HCT116 (cell line): ENCODE measurements around the gene DPYD. TPM values are rescaled to one million over a fixed set of nuclear protein-coding genes. Genes with fewer than 3 reads are reported as not detected.

Source experiments
- ATAC-seq: fragments of 200-7000 bp; cut with Tn5 transposase; 2 replicates; pipeline ENCODE4 v1.9.1; 2020; ENCODE audit warnings: mild to moderate bottlenecking, moderate library complexity
- BruUV-seq: library from RNA; stranded (reverse); fragments of 400-500 nt; replicated peaks from 2 replicates; lab custom pipeline; 2021; lab: Mats Ljungman, UMichigan
- CTCF ChIA-PET: fragments of 300-600 bp; sonication (Branson Sonifier 250); formaldehyde crosslinking; loops from one replicate; lab custom pipeline; 2021; ENCODE audit warnings: antibody characterized with exemption; lab: Charles Lee
- POLR2A ChIA-PET: fragments of 300-600, 350-600 bp; sonication (Branson Sonifier 250); formaldehyde crosslinking; loops from one replicate; lab custom pipeline; 2021; ENCODE audit warnings: antibody characterized with exemption; lab: Charles Lee
- RAD21 ChIA-PET, 2 experiments: fragments of 300-600 bp; sonication (Branson Sonifier 250); formaldehyde crosslinking; loops; one replicate each; lab custom pipeline; 2023; ENCODE audit warnings: low total read pairs in 2 of 2; ENCODE audit not compliant: uncharacterized antibody in 2 of 2, unreplicated experiment in 2 of 2, low non-redundant PET in 1 of 2; lab: Charles Lee
- DNase-seq: peaks from one replicate; pipeline ENCODE4 v3.0.0-alpha.2; 2010; ENCODE audit warnings: low read depth, low spot score
- H2AFZ ChIP-seq: fragments of 200-600 bp; shearing (Covaris generic), sonication (generic); 2 replicates; pipeline ENCODE4 v1.6.1; 2017; ENCODE audit warnings: low read depth, mixed run types, mixed read lengths, antibody characterized with exemption, low read length; ENCODE audit not compliant: poor library complexity, severe bottlenecking
- H3K27ac ChIP-seq: 2 replicates; pipeline ENCODE4 v1.5.1; 2012; ENCODE audit warnings: low read depth, low read length
- H3K27me3 ChIP-seq: fragments of 200-600 bp; sonication (generic); 2 replicates; pipeline ENCODE4 v1.6.1; 2016; ENCODE audit warnings: mixed run types, low read length, mixed read lengths; ENCODE audit not compliant: insufficient read depth
- H3K36me3 ChIP-seq, 2 experiments: fragments of 200-500 bp in 1 of 2; fragments of 200-600 bp in 1 of 2; sonication (Bioruptor generic) in 1 of 2; sonication (generic) in 1 of 2; 2 replicates each; pipeline versions ENCODE4 v1.5.1 to v1.6.1; 2014 to 2016; ENCODE audit warnings: low read length in 2 of 2, inconsistent platforms in 1 of 2, mixed read lengths in 1 of 2, mixed run types in 1 of 2; ENCODE audit not compliant: insufficient read depth in 2 of 2, control insufficient read depth in 1 of 2
- H3K4me1 ChIP-seq, 2 experiments: fragments of 200-600 bp in 1 of 2; sonication (generic) in 1 of 2; 2 replicates each; pipeline versions ENCODE4 v1.5.1 to v1.6.1; 2012 to 2017; ENCODE audit warnings: low read length in 2 of 2, inconsistent platforms in 1 of 2, mild to moderate bottlenecking in 1 of 2, mixed read lengths in 1 of 2, mixed run types in 1 of 2, moderate library complexity in 1 of 2; ENCODE audit not compliant: insufficient read depth in 2 of 2, control insufficient read depth in 1 of 2
- H3K4me2 ChIP-seq: fragments of 200-600 bp; sonication (generic); 2 replicates; pipeline ENCODE4 v1.6.1; 2017; ENCODE audit warnings: mixed run types, low read length, mixed read lengths
- H3K4me3 ChIP-seq, 2 experiments: fragments of 200-600 bp in 1 of 2; sonication (generic) in 1 of 2; replicated peaks in 1 of 2; 2 replicates each; pipeline ENCODE4 v1.5.1; 2011 to 2016; ENCODE audit warnings: low read length in 2 of 2, control low read depth in 1 of 2, low read depth in 1 of 2, mild to moderate bottlenecking in 1 of 2, mixed read lengths in 1 of 2, mixed run types in 1 of 2
- H3K79me2 ChIP-seq: fragments of 200-600 bp; sonication (generic); 2 replicates; pipeline ENCODE4 v1.6.1; 2017; ENCODE audit warnings: mild to moderate bottlenecking, mixed run types, low read length, moderate library complexity, mixed read lengths; ENCODE audit not compliant: insufficient read depth
- H3K9ac ChIP-seq: fragments of 200-600 bp; sonication (generic); 2 replicates; pipeline ENCODE4 v1.6.1; 2016; ENCODE audit warnings: low read length, mixed read lengths
- H3K9me2 ChIP-seq: fragments of 200-600 bp; sonication (generic), shearing (Covaris generic); 2 replicates; pipeline ENCODE4 v1.6.1; 2017; ENCODE audit warnings: mixed run types, mild to moderate bottlenecking, moderate library complexity; ENCODE audit not compliant: insufficient read depth
- H3K9me3 ChIP-seq, 2 experiments: fragments of 200-500 bp in 1 of 2; fragments of 200-600 bp in 1 of 2; sonication (Bioruptor generic) in 1 of 2; sonication (generic) in 1 of 2; 2 replicates each; pipeline ENCODE4 v1.6.1; 2014 to 2017; ENCODE audit warnings: low read length in 2 of 2, mixed read lengths in 2 of 2, inconsistent platforms in 1 of 2, low read depth in 1 of 2, mild to moderate bottlenecking in 1 of 2, mixed run types in 1 of 2, moderate library complexity in 1 of 2; ENCODE audit not compliant: control insufficient read depth in 1 of 2, insufficient read depth in 1 of 2
- H4K20me1 ChIP-seq: fragments of 200-600 bp; sonication (generic), shearing (Covaris generic); 2 replicates; pipeline ENCODE4 v1.6.1; 2017; ENCODE audit warnings: mixed run types, mild to moderate bottlenecking, moderate library complexity; ENCODE audit not compliant: insufficient read depth
- CBX3 ChIP-seq: IDR thresholded peaks from 2 replicates; pipeline ENCODE4 v1.6.1; 2012; ENCODE audit warnings: low read depth
- EGR1 ChIP-seq: IDR thresholded peaks from 2 replicates; pipeline ENCODE4 v1.6.1; 2012; ENCODE audit warnings: low read depth
- ELF1 ChIP-seq: IDR thresholded peaks from 2 replicates; pipeline ENCODE4 v1.6.1; 2012; ENCODE audit warnings: low read depth, borderline replicate concordance
- FOSL1 ChIP-seq: IDR thresholded peaks from 2 replicates; pipeline ENCODE4 v1.6.1; 2012; ENCODE audit warnings: low read depth
- POLR2A ChIP-seq: IDR thresholded peaks from 2 replicates; pipeline ENCODE4 v1.7.0; 2011; ENCODE audit warnings: borderline replicate concordance; ENCODE audit not compliant: insufficient read depth, insufficient read length; ENCODE audit errors: extremely low read depth
- POLR2AphosphoS5 ChIP-seq: IDR thresholded peaks from 2 replicates; pipeline ENCODE4 v1.6.1; 2011; ENCODE audit warnings: mild to moderate bottlenecking, low read depth, low read length, moderate library complexity
- RAD21 ChIP-seq: IDR thresholded peaks from 2 replicates; pipeline ENCODE4 v1.6.1; 2012; ENCODE audit warnings: low read depth, mild to moderate bottlenecking
- SIN3A ChIP-seq: IDR thresholded peaks from 2 replicates; pipeline ENCODE4 v1.6.1; 2012; ENCODE audit warnings: low read depth
- SP1 ChIP-seq: IDR thresholded peaks from 2 replicates; pipeline ENCODE4 v1.6.1; 2012; ENCODE audit warnings: low read depth
- ZFX ChIP-seq: fragments of 450-650 bp; IDR thresholded peaks from 2 replicates; pipeline ENCODE4 v1.6.1; 2017
- ZNF274 ChIP-seq: fragments of 200-500 bp; sonication (Bioruptor generic); IDR thresholded peaks from 2 replicates; pipeline ENCODE4 v1.6.1; 2014; ENCODE audit warnings: mild to moderate bottlenecking, low read depth, low read length, inconsistent platforms
- intact Hi-C: fragments of 100-400 bp; cut with micrococcal nuclease; formaldehyde crosslinking; loops from 2 replicates; pipeline ENCODE4 v1.10.0; 2022
- total RNA-seq: library from RNA; stranded (reverse); gene quantifications from one replicate; pipeline ENCODE4 v1.2.1, GENCODE V29; 2021; ENCODE audit not compliant: unreplicated experiment
- TF ChIP-seq, protein P1 (sequence below): IDR thresholded peaks from 2 replicates; pipeline ENCODE4 v1.6.1; 2012; ENCODE audit warnings: low read depth
- TF ChIP-seq, protein P2 (sequence below): IDR thresholded peaks from 2 replicates; pipeline ENCODE4 v1.6.1; 2012
- TF ChIP-seq, protein P3 (sequence below), 3 experiments: fragments of 200-600 bp in 1 of 3; sonication (generic) in 1 of 3; IDR thresholded peaks in 2 of 3; conservative IDR thresholded peaks in 1 of 3; 2 replicates each; pipeline ENCODE4 v1.5.1; 2012 to 2017; ENCODE audit warnings: low read depth in 2 of 3, low read length in 2 of 3, antibody characterized with exemption in 1 of 3, borderline replicate concordance in 1 of 3, control low read depth in 1 of 3, mild to moderate bottlenecking in 1 of 3, mixed read lengths in 1 of 3, mixed run types in 1 of 3, moderate library complexity in 1 of 3; ENCODE audit not compliant: insufficient read depth in 1 of 3
- TF ChIP-seq, protein P4 (sequence below): IDR thresholded peaks from 2 replicates; pipeline ENCODE4 v1.6.1; 2012
- TF ChIP-seq, protein P5 (sequence below): IDR thresholded peaks from 2 replicates; pipeline ENCODE4 v1.6.1; 2011; ENCODE audit warnings: mild to moderate bottlenecking, low read length, moderate library complexity; ENCODE audit not compliant: insufficient replicate concordance; ENCODE audit errors: extremely low read depth

DPYD gene
- total RNA-seq, 1 experiment from 2014 or later = 1.7 TPM

DNA sequence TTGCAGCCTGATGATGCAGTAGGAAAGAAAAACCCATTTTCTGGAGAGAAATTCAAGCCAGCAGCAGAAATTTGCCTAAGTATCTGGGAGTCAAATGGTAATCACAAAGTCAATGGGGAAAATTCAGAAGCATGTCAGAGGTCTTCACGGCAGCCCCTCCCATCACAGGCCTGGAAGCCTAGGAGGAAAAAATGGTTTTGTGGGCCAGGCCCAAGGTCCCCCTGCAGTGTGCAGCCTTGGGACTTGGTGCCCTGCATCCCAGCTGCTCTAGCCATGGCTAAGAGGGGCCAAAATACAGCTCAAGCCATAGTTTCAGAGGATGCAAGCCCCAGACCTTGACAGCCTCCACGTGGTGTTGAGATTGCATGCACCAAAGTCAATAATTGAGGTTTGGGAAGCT is 864.4 kb downstream of the DPYD start:
- no peak overlapping the region for H3K9ac ChIP-seq
- no peak overlapping the region for H3K4me3 ChIP-seq
- no peaks in the 10 kb centered on the region for H3K9me2 ChIP-seq
- DNase-seq = no peak
- ChIA-PET RAD21 (no interaction called here), CTCF (interaction anchor here (0.6 kb wide), 1 partner anchor 1486 kb away, joined by 4 read pairs; no protein-coding TSS in a partner anchor), POLR2A (no interaction called here)
- intact Hi-C loops = no loop called here
- ATAC-seq = no peak
- TF ChIP-seq, protein P1, sequence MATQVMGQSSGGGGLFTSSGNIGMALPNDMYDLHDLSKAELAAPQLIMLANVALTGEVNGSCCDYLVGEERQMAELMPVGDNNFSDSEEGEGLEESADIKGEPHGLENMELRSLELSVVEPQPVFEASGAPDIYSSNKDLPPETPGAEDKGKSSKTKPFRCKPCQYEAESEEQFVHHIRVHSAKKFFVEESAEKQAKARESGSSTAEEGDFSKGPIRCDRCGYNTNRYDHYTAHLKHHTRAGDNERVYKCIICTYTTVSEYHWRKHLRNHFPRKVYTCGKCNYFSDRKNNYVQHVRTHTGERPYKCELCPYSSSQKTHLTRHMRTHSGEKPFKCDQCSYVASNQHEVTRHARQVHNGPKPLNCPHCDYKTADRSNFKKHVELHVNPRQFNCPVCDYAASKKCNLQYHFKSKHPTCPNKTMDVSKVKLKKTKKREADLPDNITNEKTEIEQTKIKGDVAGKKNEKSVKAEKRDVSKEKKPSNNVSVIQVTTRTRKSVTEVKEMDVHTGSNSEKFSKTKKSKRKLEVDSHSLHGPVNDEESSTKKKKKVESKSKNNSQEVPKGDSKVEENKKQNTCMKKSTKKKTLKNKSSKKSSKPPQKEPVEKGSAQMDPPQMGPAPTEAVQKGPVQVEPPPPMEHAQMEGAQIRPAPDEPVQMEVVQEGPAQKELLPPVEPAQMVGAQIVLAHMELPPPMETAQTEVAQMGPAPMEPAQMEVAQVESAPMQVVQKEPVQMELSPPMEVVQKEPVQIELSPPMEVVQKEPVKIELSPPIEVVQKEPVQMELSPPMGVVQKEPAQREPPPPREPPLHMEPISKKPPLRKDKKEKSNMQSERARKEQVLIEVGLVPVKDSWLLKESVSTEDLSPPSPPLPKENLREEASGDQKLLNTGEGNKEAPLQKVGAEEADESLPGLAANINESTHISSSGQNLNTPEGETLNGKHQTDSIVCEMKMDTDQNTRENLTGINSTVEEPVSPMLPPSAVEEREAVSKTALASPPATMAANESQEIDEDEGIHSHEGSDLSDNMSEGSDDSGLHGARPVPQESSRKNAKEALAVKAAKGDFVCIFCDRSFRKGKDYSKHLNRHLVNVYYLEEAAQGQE = no peak
- TF ChIP-seq, protein P2, sequence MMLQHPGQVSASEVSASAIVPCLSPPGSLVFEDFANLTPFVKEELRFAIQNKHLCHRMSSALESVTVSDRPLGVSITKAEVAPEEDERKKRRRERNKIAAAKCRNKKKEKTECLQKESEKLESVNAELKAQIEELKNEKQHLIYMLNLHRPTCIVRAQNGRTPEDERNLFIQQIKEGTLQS = no peak
- TF ChIP-seq ELF1 (no peak), ZFX (no peak), CBX3 (no peak), POLR2AphosphoS5 (no peak), FOSL1 (no peak), SIN3A (no peak), POLR2A (no peak), ZNF274 (no peak), EGR1 (no peak), SP1 (no peak), RAD21 (no peak)
- TF ChIP-seq, protein P3, sequence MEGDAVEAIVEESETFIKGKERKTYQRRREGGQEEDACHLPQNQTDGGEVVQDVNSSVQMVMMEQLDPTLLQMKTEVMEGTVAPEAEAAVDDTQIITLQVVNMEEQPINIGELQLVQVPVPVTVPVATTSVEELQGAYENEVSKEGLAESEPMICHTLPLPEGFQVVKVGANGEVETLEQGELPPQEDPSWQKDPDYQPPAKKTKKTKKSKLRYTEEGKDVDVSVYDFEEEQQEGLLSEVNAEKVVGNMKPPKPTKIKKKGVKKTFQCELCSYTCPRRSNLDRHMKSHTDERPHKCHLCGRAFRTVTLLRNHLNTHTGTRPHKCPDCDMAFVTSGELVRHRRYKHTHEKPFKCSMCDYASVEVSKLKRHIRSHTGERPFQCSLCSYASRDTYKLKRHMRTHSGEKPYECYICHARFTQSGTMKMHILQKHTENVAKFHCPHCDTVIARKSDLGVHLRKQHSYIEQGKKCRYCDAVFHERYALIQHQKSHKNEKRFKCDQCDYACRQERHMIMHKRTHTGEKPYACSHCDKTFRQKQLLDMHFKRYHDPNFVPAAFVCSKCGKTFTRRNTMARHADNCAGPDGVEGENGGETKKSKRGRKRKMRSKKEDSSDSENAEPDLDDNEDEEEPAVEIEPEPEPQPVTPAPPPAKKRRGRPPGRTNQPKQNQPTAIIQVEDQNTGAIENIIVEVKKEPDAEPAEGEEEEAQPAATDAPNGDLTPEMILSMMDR (IDR thresholded peaks at IDR 0.05 in 2 of 3, conservative IDR thresholded peaks at IDR 0.05 in 1 of 3; ENCODE audit: borderline replicate concordance in 1 of 3, insufficient read depth in 1 of 3, low read depth in 2 of 3, low read length in 2 of 3) = no peak
- TF ChIP-seq, protein P4, sequence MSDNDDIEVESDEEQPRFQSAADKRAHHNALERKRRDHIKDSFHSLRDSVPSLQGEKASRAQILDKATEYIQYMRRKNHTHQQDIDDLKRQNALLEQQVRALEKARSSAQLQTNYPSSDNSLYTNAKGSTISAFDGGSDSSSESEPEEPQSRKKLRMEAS = no peak
- TF ChIP-seq, protein P5, sequence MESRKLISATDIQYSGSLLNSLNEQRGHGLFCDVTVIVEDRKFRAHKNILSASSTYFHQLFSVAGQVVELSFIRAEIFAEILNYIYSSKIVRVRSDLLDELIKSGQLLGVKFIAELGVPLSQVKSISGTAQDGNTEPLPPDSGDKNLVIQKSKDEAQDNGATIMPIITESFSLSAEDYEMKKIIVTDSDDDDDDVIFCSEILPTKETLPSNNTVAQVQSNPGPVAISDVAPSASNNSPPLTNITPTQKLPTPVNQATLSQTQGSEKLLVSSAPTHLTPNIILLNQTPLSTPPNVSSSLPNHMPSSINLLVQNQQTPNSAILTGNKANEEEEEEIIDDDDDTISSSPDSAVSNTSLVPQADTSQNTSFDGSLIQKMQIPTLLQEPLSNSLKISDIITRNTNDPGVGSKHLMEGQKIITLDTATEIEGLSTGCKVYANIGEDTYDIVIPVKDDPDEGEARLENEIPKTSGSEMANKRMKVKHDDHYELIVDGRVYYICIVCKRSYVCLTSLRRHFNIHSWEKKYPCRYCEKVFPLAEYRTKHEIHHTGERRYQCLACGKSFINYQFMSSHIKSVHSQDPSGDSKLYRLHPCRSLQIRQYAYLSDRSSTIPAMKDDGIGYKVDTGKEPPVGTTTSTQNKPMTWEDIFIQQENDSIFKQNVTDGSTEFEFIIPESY = no peak
- H2AFZ ChIP-seq = no peak overlapping the region
- no peaks in the 10 kb centered on the region for H3K79me2 ChIP-seq
- no peaks in the 10 kb centered on the region for H3K4me1 ChIP-seq
- H3K9me3 ChIP-seq = peaks cover 0 to 3% of the 10 kb centered on the region in 2 experiments; a peak in 1 of 4 replicates
- no peak overlapping the region for H3K27ac ChIP-seq
- H3K4me2 ChIP-seq = no peak overlapping the region
- H3K36me3 ChIP-seq = no peaks in the 10 kb centered on the region
- BruUV-seq = no TSS peak
- H3K27me3 ChIP-seq = no peaks in the 10 kb centered on the region
- H4K20me1 ChIP-seq = no peaks in the 10 kb centered on the region
